ENCODE measurements around the gene ARHGEF4. TPM values are rescaled to one million over a fixed set of nuclear protein-coding genes. Genes with fewer than 3 reads are reported as not detected.

The ARHGEF4 gene
- total RNA-seq, 1 experiment from 2014 or later, result 26.6 TPM

- TF ChIP-seq, protein P1, sequence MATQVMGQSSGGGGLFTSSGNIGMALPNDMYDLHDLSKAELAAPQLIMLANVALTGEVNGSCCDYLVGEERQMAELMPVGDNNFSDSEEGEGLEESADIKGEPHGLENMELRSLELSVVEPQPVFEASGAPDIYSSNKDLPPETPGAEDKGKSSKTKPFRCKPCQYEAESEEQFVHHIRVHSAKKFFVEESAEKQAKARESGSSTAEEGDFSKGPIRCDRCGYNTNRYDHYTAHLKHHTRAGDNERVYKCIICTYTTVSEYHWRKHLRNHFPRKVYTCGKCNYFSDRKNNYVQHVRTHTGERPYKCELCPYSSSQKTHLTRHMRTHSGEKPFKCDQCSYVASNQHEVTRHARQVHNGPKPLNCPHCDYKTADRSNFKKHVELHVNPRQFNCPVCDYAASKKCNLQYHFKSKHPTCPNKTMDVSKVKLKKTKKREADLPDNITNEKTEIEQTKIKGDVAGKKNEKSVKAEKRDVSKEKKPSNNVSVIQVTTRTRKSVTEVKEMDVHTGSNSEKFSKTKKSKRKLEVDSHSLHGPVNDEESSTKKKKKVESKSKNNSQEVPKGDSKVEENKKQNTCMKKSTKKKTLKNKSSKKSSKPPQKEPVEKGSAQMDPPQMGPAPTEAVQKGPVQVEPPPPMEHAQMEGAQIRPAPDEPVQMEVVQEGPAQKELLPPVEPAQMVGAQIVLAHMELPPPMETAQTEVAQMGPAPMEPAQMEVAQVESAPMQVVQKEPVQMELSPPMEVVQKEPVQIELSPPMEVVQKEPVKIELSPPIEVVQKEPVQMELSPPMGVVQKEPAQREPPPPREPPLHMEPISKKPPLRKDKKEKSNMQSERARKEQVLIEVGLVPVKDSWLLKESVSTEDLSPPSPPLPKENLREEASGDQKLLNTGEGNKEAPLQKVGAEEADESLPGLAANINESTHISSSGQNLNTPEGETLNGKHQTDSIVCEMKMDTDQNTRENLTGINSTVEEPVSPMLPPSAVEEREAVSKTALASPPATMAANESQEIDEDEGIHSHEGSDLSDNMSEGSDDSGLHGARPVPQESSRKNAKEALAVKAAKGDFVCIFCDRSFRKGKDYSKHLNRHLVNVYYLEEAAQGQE (IDR thresholded peaks at IDR 0.05; ENCODE audit: low read depth), result no peak
- TF ChIP-seq SP1 (IDR thresholded peaks at IDR 0.05; ENCODE audit: low read depth), result no peak
Measured at GRCh38 chr2:130827502-130828251, 9.0 kb upstream of the ARHGEF4 start (continued).

- H3K27me3 ChIP-seq (ENCODE audit: insufficient read depth, low read length), result no peaks in the 10 kb centered on the region
- intact Hi-C loops (cut with micrococcal nuclease), result no loop called here
- no TSS peak for BruUV-seq (replicated peaks)
- ATAC-seq, result peak; percentile 35
- no peaks in the 10 kb centered on the region for H3K9me3 ChIP-seq (ENCODE audit: control insufficient read depth in 1 of 2, insufficient read depth in 1 of 2, low read depth in 1 of 2, low read length in 2 of 2)
- no peak overlapping the region for H3K27ac ChIP-seq (ENCODE audit: low read depth, low read length)
- H3K4me3 ChIP-seq (replicated peaks in 1 of 2; ENCODE audit: low read depth in 1 of 2, low read length in 2 of 2), result no peak overlapping the region
- no peaks in the 10 kb centered on the region for H3K79me2 ChIP-seq (ENCODE audit: insufficient read depth, low read length)
- ChIA-PET CTCF (no interaction called here), RAD21 (ENCODE audit: low non-redundant PET in 1 of 2, low total read pairs in 2 of 2, uncharacterized antibody in 2 of 2, unreplicated experiment in 2 of 2) (no interaction called here), POLR2A (no interaction called here)
- TF ChIP-seq JUND (IDR thresholded peaks at IDR 0.05) (no peak), EZH2phosphoT487 (IDR thresholded peaks at IDR 0.05; ENCODE audit: borderline replicate concordance) (no peak), SIN3A (IDR thresholded peaks at IDR 0.05; ENCODE audit: low read depth) (no peak), TCF7L2 (IDR thresholded peaks at IDR 0.05; ENCODE audit: borderline replicate concordance, extremely low read depth, insufficient read depth, insufficient read length) (no peak), ZNF274 (IDR thresholded peaks at IDR 0.05; ENCODE audit: low read depth, low read length) (no peak), SP1 (IDR thresholded peaks at IDR 0.05; ENCODE audit: low read depth) (no peak), ZFX (IDR thresholded peaks at IDR 0.05) (no peak), ZBTB33 (IDR thresholded peaks at IDR 0.05; ENCODE audit: extremely low read depth, insufficient replicate concordance, low read length) (no peak), RAD21 (IDR thresholded peaks at IDR 0.05; ENCODE audit: low read depth) (no peak), POLR2A (IDR thresholded peaks at IDR 0.05; ENCODE audit: borderline replicate concordance, extremely low read depth, insufficient read depth, insufficient read length) (no peak)
- TF ChIP-seq, protein P1 (IDR thresholded peaks at IDR 0.05; ENCODE audit: low read depth), result no peak
- H3K4me1 ChIP-seq (ENCODE audit: control insufficient read depth in 1 of 2, insufficient read depth in 2 of 2, low read length in 2 of 2), result peaks cover 0 to 42% of the 10 kb centered on the region in 2 experiments; a peak in 2 of 4 replicates
- no peaks in the 10 kb centered on the region for H3K36me3 ChIP-seq (ENCODE audit: control insufficient read depth in 1 of 2, insufficient read depth in 2 of 2, low read length in 2 of 2)
- peak overlapping the region; percentile 74 for H2AFZ ChIP-seq (ENCODE audit: low read depth, low read length, poor library complexity, severe bottlenecking)
- H3K9me2 ChIP-seq (ENCODE audit: insufficient read depth), result no peaks in the 10 kb centered on the region
- no peak for DNase-seq (ENCODE audit: low read depth, low spot score)
- H4K20me1 ChIP-seq (ENCODE audit: insufficient read depth), result no peaks in the 10 kb centered on the region
- H3K4me2 ChIP-seq (ENCODE audit: low read length), result peak overlapping the region; percentile 61
- H3K9ac ChIP-seq (ENCODE audit: low read length), result peak overlapping the region; percentile 33; the same call in 1 of the 2 replicates
Measured at GRCh38 chr2:130828461-130828860, 8.3 kb upstream of the ARHGEF4 start.

Measured in HCT116 (cell line).